ENCODE measurements around the gene DEAF1.

The DEAF1 gene

DNA sequence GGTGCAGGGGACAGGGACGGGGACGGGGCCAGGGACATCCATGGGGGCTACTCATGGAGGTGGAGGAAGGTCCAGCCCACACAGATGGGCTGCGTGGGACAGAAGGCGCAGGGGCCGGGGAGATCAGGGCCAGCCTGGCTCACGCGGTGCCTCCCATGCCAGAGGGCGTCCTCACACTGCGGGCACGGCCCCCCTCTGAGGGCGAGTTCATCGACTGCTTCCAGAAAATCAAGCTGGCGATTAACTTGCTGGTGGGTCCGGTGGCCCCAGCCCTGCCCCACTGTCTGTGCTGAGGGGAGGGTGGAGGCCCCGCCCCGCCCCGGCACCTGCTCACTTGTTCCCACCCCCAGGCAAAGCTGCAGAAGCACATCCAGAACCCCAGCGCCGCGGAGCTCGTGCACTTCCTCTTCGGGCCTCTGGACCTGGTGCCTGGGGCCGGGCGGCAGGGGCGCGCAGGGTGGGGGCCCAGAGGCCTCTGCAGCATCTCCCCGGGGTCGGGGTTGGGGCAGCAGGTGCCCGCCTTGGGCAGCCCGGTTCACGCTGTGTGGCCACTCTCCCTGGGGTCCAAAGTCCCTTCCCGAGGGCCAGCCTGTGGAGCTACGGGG is 26.8 kb upstream of the DEAF1 start:
- no peak for TF ChIP-seq SIN3A (IDR thresholded peaks at IDR 0.05; ENCODE audit: borderline replicate concordance, insufficient read depth, low read length)
- TF ChIP-seq TAF1 (IDR thresholded peaks at IDR 0.05; ENCODE audit: borderline replicate concordance, insufficient read depth, low read length) = no peak
- TF ChIP-seq POLR2AphosphoS5 (IDR thresholded peaks at IDR 0.05; ENCODE audit: low read depth, low read length) = no peak
- TF ChIP-seq, protein P1, sequence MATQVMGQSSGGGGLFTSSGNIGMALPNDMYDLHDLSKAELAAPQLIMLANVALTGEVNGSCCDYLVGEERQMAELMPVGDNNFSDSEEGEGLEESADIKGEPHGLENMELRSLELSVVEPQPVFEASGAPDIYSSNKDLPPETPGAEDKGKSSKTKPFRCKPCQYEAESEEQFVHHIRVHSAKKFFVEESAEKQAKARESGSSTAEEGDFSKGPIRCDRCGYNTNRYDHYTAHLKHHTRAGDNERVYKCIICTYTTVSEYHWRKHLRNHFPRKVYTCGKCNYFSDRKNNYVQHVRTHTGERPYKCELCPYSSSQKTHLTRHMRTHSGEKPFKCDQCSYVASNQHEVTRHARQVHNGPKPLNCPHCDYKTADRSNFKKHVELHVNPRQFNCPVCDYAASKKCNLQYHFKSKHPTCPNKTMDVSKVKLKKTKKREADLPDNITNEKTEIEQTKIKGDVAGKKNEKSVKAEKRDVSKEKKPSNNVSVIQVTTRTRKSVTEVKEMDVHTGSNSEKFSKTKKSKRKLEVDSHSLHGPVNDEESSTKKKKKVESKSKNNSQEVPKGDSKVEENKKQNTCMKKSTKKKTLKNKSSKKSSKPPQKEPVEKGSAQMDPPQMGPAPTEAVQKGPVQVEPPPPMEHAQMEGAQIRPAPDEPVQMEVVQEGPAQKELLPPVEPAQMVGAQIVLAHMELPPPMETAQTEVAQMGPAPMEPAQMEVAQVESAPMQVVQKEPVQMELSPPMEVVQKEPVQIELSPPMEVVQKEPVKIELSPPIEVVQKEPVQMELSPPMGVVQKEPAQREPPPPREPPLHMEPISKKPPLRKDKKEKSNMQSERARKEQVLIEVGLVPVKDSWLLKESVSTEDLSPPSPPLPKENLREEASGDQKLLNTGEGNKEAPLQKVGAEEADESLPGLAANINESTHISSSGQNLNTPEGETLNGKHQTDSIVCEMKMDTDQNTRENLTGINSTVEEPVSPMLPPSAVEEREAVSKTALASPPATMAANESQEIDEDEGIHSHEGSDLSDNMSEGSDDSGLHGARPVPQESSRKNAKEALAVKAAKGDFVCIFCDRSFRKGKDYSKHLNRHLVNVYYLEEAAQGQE (IDR thresholded peaks at IDR 0.05; ENCODE audit: insufficient read depth in 1 of 2, low read depth in 2 of 2, low read length in 2 of 2) = no peak
- no peak for TF ChIP-seq FOXP2 (optimal IDR thresholded peaks at IDR 0.05; ENCODE audit: borderline replicate concordance, extremely low read depth, extremely low read length, insufficient read depth)

DNA sequence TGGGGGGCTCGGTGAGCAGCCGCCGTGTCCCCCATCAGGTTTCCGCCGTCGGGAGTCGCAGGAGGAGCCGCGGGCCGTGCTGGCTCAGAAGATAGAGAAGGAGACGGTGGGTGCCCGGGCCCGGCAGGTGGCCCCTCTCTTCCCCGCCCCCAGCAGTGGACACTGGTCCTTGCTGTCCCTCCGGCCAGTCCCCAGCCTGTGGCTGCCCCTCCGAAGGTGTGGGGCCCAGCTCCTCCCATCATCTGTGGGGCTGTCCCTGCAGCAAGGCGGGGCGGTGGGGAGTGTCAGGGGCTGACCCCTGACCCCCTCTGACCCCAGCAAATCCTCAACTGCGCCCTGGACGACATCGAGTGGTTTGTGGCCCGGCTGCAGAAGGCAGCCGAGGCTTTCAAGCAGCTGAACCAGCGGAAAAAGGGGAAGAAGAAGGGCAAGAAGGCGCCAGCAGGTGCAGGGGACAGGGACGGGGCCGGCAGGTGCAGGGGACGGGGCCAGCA is 26.3 kb upstream of the DEAF1 start:
- no peak for TF ChIP-seq SIN3A (IDR thresholded peaks at IDR 0.05; ENCODE audit: borderline replicate concordance, insufficient read depth, low read length)
- TF ChIP-seq TAF1 (IDR thresholded peaks at IDR 0.05; ENCODE audit: borderline replicate concordance, insufficient read depth, low read length) = no peak
- no peak for TF ChIP-seq FOXP2 (optimal IDR thresholded peaks at IDR 0.05; ENCODE audit: borderline replicate concordance, extremely low read depth, extremely low read length, insufficient read depth)
- TF ChIP-seq, protein P1 (IDR thresholded peaks at IDR 0.05; ENCODE audit: insufficient read depth in 1 of 2, low read depth in 2 of 2, low read length in 2 of 2) = no peak
- TF ChIP-seq POLR2AphosphoS5 (IDR thresholded peaks at IDR 0.05; ENCODE audit: low read depth, low read length) = no peak

- TF ChIP-seq FOXP2 (optimal IDR thresholded peaks at IDR 0.05; ENCODE audit: borderline replicate concordance, extremely low read depth, extremely low read length, insufficient read depth) (no peak), POLR2AphosphoS5 (IDR thresholded peaks at IDR 0.05; ENCODE audit: low read depth, low read length) (no peak), TAF1 (IDR thresholded peaks at IDR 0.05; ENCODE audit: borderline replicate concordance, insufficient read depth, low read length) (no peak), SIN3A (IDR thresholded peaks at IDR 0.05; ENCODE audit: borderline replicate concordance, insufficient read depth, low read length) (no peak)
- TF ChIP-seq, protein P1 (IDR thresholded peaks at IDR 0.05; ENCODE audit: insufficient read depth in 1 of 2, low read depth in 2 of 2, low read length in 2 of 2) = no peak
Measured at GRCh38 chr11:720642-721246, 25.7 kb upstream of the DEAF1 start.

DNA sequence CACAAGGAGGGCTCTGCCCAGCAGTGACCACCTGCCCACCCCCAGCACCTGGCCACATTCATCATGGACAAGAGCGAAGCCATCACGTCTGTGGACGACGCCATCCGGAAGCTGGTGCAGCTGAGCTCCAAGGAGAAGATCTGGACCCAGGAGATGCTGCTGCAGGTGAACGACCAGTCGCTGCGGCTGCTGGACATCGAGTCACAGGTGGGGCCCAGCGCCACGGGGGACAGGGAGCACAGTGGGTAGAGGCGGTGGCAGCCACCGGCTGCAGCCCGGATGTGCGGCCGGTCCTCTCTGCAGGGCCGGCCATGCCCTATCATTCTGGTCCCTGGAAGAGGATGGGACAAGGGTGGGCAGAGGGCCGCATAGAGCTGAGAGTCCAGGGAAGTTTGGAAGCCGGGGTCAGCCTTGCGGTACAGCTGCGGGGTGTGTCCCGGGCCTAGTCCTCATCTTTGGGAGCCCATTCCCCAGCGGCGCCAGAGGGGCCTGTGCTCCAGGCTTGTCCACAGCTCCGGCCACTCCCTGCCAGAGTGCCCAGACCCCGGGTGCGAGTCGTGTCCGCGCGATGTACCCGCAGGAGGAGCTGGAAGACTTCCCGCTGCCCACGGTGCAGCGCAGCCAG is 25.1 kb upstream of the DEAF1 start:
- TF ChIP-seq FOXP2 (optimal IDR thresholded peaks at IDR 0.05; ENCODE audit: borderline replicate concordance, extremely low read depth, extremely low read length, insufficient read depth) = no peak
- TF ChIP-seq TAF1 (IDR thresholded peaks at IDR 0.05; ENCODE audit: borderline replicate concordance, insufficient read depth, low read length) = no peak
- TF ChIP-seq POLR2AphosphoS5 (IDR thresholded peaks at IDR 0.05; ENCODE audit: low read depth, low read length) = no peak

- TF ChIP-seq TAF1 (IDR thresholded peaks at IDR 0.05; ENCODE audit: borderline replicate concordance, insufficient read depth, low read length) (no peak), SIN3A (IDR thresholded peaks at IDR 0.05; ENCODE audit: borderline replicate concordance, insufficient read depth, low read length) (no peak), POLR2AphosphoS5 (IDR thresholded peaks at IDR 0.05; ENCODE audit: low read depth, low read length) (no peak), FOXP2 (optimal IDR thresholded peaks at IDR 0.05; ENCODE audit: borderline replicate concordance, extremely low read depth, extremely low read length, insufficient read depth) (no peak)
- TF ChIP-seq, protein P1 (IDR thresholded peaks at IDR 0.05; ENCODE audit: insufficient read depth in 1 of 2, low read depth in 2 of 2, low read length in 2 of 2) = no peak
Measured at GRCh38 chr11:719214-720016, 24.4 kb upstream of the DEAF1 start.

Measured in PFSK-1 (cell line).